Measurements from ENCODE around the gene L2HGDH.
"Not testable (repeated sequence)": the region's sequence is repeated elsewhere in the genome, so short reads cannot be mapped to it uniquely, and the experiment has no call there.

The L2HGDH gene

DNA sequence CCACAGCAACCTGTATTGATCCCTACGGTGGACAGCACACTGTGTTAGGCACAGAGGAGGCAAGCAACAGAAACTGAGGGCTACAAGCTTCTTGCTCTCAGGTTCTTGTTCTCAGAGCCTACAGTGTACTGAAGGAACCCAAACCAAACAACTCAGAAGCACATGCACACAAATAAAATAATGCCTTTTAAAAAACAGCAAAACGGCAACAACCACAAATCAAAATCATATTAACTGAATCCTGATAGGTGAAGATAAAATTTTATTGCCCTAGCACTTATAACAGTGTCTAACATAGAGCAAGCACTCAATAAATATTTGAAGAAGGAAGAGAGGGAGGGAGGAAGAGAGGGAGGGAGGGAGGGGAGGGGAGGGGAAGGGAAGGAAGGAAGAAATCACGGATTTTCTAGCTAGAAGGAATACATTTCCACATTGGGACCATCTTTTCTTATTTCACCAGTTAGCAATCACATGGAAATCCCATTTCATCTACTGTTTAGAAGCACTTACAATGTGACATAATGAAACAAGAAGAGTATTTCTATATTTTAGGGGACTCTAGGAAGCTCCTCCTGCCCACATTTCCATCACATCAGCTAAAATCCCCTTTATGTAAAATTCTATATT lies 27.3 kb upstream of the L2HGDH start:
- DNase-seq (ENCODE audit: low read depth) = no peak

DNA sequence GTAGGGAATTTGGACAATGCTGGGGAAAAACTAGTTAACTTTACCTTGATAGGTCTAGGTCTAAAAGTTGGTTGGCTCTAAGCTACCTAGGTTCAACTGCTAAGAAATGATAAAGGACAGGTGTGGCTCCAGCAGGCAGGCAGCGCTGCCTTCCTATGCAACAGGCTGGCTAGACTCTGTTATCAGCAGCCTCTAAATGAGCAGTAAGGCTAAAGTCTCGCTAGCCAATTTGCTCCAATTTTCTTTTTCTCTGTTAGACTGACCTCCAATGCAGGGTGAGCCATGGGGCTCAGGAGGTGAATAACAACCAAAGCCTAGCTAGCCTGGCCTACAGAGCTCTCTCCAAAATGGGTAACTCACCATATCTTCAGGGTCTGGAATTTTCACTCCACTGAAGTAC lies 26.6 kb upstream of the L2HGDH start:
- no peak for DNase-seq (ENCODE audit: low read depth)

DNA sequence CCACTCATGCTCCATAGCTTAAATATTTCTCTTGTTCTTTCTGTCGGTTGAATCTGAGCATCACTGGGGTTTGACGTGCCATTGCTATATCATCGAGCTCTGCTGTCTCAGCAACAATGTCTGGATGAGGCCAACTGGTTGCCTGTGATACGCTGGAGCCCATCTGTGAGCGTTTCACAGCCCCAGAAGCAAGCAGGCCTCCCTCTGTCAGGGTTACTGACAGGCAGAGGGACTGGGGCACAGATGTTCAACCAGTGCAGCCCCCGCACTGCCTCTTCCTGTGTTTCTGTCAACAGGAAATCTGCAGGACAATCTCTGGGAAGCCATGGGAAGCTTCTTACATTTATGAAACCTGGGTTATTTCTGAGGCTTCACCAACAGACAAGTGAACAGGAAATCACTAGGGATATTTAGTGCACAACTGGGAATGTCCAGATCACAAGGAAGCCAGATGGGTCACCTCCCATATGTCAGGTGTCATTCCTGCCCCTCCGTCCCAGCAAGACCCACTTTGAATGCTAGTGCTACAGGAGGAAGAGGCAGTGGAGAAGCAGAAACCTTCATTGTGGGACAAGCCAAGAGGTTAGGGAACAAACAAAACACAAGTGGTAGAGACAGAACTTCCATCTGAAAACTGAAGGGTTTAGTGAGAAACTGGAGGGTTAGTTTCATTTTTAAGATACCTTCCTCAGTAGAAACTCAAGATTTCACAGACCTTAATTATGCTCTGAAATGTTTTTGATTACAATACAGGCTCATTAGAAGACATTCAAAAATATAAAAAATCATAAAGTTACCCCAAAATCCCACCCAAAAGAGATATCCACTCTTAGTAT lies 24.2 kb upstream of the L2HGDH start:
- no peak for DNase-seq (ENCODE audit: low read depth)

DNA sequence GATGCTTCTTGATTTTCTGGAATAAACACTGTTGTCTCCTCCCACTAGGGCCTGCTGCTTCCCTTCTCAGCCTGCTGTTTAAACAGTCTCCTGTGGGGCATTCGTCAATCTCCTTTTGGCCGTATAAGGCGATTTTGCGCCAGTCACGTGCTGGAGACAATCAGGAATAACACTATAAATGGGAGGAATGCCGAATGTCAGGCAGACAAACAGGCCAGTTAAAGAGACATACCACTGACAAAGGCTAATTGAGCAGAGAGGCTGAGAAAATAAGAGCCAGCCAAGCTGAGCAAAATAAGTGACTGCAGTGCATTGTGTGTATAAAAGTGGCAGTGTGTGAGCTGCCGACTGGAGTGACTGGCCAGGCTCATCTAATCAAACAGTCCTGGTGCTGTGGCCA lies 23.4 kb upstream of the L2HGDH start:
- DNase-seq (ENCODE audit: low read depth) = no peak

DNA sequence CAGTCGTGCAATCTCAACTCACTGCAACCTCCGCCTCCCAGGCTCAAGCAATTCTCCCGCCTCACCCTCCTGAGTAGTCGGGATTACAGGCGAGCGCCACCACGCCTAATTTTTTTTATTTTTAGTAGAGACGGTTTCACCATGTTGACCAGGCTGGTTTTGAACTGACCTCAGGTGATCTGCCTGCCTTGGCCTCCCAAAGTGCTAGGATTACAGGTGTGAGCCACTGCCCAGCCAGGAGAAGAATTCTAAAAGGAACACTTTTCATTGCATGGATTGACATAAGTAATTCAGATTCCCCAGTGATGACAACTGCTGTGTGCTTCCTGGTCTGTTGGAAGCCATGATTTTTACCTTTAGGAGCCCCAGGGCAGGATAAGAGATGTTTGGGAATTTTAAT lies 22.2 kb upstream of the L2HGDH start:
- DNase-seq (ENCODE audit: low read depth) = no peak

DNA sequence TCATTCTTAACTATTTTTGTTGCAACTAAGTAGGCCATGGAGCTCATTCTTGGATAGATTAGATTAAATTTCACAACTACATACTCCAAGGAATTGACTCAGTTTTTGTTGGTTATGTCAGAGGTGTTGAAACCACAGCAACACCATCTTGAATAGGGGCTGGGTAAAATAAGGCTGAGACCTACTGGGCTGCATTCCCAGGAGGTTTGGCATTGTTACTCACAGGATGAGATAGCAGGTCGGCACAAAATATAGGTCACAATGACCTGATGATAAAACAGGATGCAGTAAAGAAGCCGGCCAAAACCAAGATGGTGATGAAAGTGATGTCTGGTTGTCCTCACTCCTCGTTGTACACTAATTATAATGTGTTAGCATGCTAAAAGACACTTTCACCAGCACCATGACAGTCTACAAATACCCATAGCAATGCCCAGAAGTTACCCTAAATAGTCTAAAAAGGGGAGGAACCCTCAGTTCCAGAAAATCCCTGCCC lies 21.0 kb upstream of the L2HGDH start:
- no peak for DNase-seq (ENCODE audit: low read depth)

DNA sequence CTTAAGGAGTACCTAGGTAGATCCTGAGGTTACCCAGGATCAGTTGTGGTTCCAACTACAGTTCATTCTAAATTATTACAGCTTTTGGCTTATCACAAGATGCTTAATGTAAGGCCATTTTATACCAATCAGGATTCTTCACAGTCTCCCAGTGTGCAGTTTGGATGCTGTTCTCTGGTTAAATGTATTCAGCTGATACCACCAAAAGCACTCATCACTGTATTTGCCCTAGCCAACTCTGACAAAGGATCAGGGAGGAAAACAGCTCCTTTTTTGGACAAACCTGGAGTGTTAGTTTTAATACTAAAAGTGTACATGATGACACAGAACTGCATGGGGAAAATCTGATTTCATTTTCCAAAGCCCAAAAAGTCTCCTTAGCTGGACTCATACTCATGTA lies 19.6 kb upstream of the L2HGDH start:
- no peak for DNase-seq (ENCODE audit: low read depth)

DNA sequence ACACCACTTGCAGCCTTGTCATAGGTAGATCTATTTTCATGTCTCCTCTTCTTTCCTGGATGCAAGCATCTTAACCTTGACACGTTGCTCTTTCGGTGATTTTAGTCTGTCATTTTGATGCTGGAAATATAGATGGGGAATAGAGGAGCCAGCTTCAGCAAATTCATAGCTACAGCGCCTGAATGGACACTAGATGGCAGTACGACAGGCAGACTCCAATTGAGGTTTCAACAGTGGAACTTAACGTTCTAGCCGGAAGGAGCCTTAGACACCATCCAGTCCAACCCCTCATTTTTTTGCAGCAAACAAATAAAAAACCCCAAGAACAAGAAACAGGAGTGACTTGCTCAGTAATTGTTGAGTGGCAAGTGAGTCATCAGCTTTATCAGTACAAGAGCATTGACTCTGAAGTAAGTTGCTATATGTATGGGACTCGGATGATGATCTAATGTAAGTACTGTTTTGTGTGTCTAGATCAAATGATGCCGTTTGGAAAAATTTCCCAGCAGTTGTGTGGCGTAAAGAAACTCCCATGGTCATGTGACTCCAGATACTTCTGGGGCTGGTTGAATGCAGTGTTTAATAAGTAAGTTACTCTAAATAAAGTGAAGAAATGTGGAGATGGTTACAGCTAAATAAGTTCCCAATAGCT lies 9.1 kb upstream of the L2HGDH start:
- peak; percentile 49 for DNase-seq (ENCODE audit: low read depth)

DNA sequence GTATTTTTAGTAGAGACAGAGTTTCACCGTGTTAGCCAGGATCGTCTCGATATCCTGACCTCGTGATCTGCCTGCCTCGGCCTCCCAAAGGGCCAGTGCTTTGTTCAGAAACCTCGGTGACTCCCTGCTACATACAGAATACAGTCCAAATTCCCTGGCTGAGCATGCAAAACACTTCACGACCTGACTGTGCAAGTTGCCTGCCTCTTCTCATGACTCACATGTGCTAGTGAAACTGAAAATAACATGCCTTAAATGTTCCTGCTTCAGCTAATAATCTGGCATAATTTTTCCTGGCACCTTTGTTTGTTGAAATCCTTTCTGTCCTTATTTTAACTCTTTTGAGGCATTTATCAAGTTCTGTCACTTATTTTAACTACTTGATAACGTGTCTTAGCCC lies 8.3 kb upstream of the L2HGDH start:
- no peak for DNase-seq (ENCODE audit: low read depth)

DNA sequence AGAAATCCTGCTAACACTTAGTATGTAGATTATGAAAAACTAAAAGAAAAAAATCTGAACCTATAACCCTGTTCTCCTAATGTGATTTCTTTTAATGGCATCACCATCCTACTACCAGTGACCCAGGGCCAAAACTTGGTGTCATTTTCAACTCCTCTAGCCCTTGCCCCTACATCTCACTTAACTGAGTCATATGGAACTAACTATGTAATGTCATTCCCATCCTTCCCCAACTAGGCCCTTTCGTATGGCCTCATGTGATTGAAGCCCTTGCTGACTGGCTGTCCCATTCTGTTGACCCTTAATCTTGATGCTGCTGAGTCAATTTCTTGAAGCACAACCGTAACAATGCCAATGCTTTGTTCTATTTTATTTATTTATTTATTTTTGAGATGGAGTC lies 7.7 kb upstream of the L2HGDH start:
- DNase-seq (ENCODE audit: low read depth) = no peak

DNA sequence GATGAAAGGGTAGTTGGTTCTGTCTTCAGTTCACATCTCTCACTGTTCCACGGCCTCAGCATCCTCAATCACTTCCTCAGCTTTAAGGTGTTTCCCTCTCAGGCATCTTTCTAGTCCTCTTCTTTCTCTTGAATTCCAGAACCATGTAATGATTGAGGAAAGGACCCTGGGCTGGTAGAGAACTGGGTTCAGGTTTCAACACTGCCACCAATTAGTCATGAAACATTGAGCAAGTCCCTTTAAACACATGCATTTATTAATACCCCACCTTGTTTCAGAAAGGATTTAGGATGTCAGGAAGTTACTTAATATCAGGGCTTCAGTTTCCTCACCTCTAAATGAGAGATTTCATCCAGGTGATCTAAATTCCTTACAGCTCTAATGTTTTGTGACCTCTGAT lies 7.3 kb upstream of the L2HGDH start:
- DNase-seq (ENCODE audit: low read depth) = no peak

DNA sequence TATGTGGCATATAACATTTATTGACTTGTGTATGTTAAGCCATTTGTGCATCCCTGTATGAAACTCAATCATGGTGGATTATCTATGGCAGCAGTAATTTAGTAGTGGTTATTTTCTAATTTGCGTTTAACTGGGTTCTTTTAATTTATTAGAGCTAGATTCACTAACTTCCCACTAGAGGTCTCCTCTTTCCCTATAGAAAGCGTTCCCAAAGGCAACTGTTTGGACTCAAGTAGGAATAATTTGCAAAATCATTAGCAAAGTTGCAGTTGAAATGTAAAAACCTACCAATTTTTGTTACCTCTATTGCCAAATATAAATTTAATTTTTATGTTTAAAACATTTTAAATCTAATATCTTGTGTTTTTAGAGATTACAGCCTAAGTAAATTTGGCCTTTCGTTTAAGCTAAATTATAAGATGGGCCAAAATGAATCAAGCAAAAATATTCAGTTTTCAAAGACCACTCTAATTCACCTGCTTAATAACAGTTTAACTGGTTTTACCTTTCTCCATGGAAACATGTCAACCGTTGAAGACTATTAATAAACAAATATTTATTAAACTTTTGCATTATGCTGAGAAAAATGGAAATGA lies 6.1 kb upstream of the L2HGDH start:
- DNase-seq (ENCODE audit: low read depth) = no peak

DNA sequence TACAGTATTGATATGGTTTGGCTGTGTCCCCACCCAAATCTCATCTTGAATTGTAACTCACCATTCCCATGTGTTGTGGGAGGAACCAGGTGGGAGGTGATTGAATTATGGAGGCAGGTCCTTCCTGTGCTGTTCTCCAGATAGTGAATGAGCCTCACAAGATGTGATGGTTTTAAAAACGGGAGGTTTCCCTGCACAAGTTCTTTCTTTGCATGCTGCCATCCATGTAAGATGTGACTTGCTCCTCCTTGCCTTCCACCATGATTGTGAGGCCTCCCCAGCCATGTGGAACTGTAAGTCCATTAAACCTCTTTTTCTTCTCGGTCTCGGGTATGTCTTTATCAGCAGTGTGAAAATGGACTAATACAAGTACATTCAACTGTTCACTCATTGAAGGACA lies 2.1 kb upstream of the L2HGDH start:
- not testable (repeated sequence) for DNase-seq (ENCODE audit: low read depth)

DNA sequence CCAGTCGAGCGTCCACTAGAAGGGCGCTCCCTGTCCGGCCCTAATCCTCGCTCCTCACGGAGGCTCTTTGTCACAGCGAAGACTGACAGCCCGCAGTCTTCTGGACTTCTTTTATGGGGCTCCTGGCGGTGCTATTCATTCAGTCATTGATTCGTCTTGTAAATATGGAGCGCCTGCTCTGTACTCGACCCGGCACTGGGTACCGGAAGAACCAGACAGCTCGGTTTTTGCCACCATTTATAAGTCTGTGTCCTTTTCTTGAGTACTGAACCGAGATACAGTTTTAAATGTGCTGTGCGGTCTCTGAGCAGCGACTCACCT lies 665 bp upstream of the L2HGDH start:
- no peak for DNase-seq (ENCODE audit: low read depth)

DNA sequence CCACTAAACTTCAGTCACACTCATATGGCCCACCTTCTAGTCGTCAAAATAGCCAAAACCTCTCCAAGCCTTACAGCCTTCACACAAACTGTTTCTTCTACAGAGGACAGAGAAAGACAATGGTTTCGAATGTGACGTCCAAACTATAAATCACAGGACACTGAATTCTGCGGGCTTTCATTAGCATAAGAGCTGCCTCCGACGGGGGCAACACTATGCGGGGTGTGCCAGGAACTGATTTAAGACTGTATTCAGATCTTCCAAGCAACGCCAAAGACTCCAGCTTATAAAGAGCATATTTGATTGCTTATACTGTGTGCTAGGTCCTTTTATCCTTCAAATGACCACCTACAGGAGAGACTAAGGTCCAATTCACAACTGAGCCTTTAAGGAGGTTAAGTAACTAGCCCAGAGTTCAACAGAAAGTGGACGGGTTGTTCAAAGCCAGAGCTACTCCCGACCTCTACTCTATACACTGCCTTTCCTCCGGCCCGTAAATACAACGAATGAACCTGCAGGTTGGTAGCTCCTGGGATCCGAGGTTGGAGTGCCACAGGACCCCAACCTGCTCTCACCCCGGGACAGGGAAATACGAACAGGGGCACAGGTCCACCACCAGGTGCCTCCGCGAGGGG lies 575 bp downstream of the L2HGDH start:
- DNase-seq (ENCODE audit: low read depth) = no peak

DNA sequence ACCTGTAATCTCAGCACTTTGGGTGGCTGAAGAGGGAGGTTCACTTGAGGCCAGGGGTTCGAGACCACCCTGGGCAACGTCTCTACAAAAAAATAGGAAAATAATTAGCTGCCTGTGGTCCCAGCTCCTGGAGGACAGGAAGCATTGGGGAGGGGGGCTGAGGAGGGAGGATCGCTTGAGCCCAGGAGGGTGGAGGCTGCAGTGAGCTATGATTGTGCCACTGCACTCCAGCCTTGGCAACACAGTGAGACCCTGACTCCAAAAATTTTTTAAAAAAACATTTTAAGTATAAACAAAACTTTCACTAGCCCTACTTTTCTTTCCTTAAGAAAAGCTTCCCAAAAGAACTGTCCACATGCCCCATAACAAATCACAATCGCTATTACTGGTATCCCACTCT lies 1.6 kb downstream of the L2HGDH start:
- no peak for DNase-seq (ENCODE audit: low read depth)

DNA sequence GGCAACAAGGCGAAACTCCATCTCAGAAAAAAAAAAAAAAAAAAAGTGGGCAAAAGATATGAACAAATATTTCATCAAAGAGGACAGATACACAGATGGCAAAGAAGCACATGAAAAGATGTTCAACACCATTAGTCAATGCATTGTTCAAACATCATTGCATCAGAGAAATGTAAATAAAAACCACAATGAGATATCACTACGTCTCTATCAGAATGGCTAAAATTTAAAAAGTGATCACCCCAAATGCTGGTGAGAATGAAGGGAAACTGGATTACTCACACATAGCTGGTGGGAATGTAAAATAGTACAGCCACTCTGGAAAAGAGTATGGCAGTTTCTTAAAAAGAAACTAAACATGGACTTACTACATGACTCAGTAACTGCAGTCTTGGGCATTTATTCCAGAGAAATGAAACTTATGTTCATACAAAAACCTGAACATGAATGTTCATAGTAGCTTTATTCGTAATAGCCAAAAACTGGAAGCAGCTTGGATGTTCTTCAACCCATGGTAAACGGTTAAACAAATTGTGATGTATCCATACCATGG lies 3.6 kb downstream of the L2HGDH start:
- DNase-seq (ENCODE audit: low read depth) = no peak

DNA sequence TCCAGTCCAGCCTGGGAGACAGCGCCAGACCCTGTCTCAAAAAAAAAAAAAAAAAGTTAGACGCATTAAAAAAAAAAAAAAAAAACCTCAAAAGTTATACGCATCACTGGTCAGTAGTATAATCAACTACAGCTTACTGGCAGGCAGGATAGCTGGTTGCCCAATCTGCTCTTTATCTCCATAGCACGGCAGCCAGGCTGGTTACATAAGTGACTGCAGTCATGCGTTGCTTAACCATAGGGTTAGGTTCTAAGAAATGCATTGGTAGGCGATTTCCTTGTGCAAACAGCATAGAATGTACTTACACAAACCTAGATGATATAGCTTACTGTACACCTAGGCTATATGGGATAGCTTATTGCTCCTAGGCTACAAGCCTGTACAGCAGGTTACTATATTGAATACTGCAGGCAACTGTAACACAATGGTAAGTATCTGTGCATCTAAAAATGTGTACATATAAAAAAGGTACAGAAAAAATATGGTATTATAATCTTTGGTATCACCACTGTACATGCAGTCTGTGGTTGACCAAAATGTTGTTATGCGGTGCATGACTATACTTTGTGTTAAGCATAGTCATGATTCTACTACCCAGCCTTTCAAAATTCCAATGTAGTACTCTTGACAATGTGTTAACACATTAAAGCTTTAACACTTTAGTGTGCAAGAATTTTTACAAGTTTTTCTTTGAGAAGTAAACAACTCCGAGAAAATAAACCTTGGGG lies 8.1 kb downstream of the L2HGDH start:
- DNase-seq (ENCODE audit: low read depth) = no peak

DNA sequence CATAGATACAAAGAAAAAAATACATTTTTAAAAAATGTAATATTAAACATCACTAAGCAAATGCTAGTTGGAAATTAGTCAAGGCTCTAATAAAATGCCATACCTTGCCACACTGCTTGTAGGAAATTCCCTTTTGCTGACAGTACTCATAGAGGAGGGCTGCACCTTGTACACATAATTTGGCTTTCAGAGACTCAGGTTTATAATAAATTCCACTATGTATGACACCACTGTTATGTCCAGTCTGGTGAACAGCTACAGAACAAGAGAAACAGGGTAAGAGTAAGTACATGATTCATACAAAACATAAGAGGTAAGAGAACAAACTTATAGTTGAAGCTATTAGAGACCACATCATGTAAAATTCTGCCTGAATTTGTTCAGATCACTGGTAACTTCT lies 10.1 kb downstream of the L2HGDH start:
- DNase-seq (ENCODE audit: low read depth) = no peak

DNA sequence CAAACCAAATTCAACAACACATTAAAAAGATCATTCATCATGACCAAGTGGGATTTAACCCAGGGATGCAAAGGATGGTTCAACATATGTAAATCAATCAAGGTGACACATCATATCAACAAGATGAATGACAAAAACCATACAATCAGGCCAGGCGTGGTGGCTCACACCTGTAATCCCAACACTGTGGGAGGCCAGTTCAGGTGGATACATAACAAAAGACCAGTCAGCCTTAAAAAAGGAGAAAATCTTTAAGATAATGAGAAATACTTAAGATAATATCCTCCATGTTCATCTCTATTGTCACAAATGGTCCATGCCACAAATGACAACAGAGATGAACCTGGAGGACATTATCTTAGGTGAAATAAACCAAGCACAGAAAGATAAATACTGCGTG lies 12.4 kb downstream of the L2HGDH start:
- DNase-seq (ENCODE audit: low read depth) = no peak

DNA sequence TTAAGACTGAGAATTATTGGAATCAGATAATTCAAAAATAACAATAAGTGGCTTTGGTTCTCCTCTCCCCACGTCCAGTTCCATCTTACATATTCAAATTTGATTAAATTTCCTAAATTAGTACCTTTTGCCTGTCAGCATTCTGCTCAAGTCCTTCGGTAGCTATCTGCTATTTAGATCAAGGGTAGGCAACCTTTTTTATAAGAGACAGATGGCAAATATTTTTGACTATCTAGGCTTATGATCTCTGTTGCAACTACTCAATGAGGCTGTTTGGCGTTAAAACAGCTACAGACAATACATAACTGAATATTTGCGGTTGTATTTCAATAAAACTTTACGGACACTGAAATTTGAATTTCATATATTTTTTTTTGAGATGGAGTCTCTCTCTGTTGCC lies 21.7 kb downstream of the L2HGDH start:
- no peak for DNase-seq (ENCODE audit: low read depth)

DNA sequence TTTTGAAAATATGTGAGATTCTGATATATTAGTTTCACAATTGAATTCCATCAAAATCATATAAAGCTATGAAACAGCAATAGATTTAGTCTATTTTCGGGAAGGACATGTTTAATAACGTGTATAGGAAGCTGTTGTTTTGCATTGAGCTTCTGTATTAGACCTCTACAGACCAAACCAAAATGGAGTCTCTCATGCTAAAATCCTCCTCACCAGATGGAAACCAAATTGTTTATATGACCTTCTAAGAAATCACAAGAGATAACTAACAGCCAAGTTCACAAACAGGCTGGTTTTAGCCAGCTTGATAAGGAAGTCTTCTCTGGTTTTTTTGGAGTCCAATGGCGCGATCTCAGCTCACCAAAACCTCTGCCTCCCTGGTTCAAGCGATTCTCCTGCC lies 23.9 kb downstream of the L2HGDH start:
- DNase-seq (ENCODE audit: low read depth) = no peak
